HepG2 (cell line): ENCODE data around the gene SFRP4. TPM values are rescaled to one million over a fixed set of nuclear protein-coding genes. Genes with fewer than 3 reads are reported as not detected.

Experiments
- CEBPB ChIP-seq: IDR thresholded peaks from 2 replicates; pipeline ENCODE4 v1.6.1; 2011; ENCODE audit warnings: low read depth, low read length, improper control_type of control experiment, borderline replicate concordance
- FOXM1 ChIP-seq: sonication (generic); formaldehyde crosslinking; IDR thresholded peaks from 2 replicates; pipeline ENCODE4 v1.5.0; 2020; ENCODE audit warnings: missing genetic modification reagents
- GMEB1 ChIP-seq: sonication (generic); formaldehyde crosslinking; IDR thresholded peaks from 2 replicates; pipeline ENCODE4 v1.5.1; 2020; ENCODE audit warnings: missing genetic modification reagents, mild to moderate bottlenecking, borderline replicate concordance
- HINFP ChIP-seq: sonication (generic); formaldehyde crosslinking; IDR thresholded peaks from 2 replicates; pipeline ENCODE4 v1.4.0; 2020; ENCODE audit warnings: low read depth, mild to moderate bottlenecking, missing genetic modification reagents
- HNRNPUL1 ChIP-seq: fragments of 200-400 bp; formaldehyde crosslinking; IDR thresholded peaks from 2 replicates; pipeline ENCODE4 v1.6.1; 2017; ENCODE audit warnings: low read depth, mild to moderate bottlenecking, low read length, moderate library complexity
- TBL1XR1 ChIP-seq: fragments of 150-350 bp; IDR thresholded peaks from 2 replicates; pipeline ENCODE4 v1.6.1; 2014; ENCODE audit warnings: borderline replicate concordance, low read length; ENCODE audit not compliant: partially characterized antibody
- ZNF264 ChIP-seq: sonication (generic); formaldehyde crosslinking; IDR thresholded peaks from 2 replicates; pipeline ENCODE4 v1.4.0; 2020; ENCODE audit warnings: missing genetic modification reagents
- ZNF839 ChIP-seq: sonication (generic); formaldehyde crosslinking; IDR thresholded peaks from 2 replicates; pipeline ENCODE4 v1.4.0; 2020; ENCODE audit warnings: missing genetic modification reagents, mild to moderate bottlenecking, borderline replicate concordance
- polyA plus RNA-seq, 8 experiments: library from polyadenylated mRNA; depleted of rRNA in 3 of 8; stranded (reverse) in 7 of 8; unstranded in 1 of 8; fragments of >200 nt; fragmentation: Illumina TruSeq in 4 of 8; extraction: Trizol in 4 of 8; gene quantifications; 2 replicates each; pipeline versions ENCODE4 v1.2.1 to v1.2.3, GENCODE V29; 2011 to 2016; ENCODE audit warnings: low read depth in 4 of 8, missing spikeins in 1 of 8, mixed read lengths in 1 of 8; ENCODE audit not compliant: insufficient read depth in 1 of 8
- total RNA-seq, 5 experiments: library from RNA; depleted of rRNA; stranded (reverse); fragments of >200 nt; fragmentation: Illumina TruSeq; extraction: Trizol; gene quantifications; 2 replicates each; pipeline ENCODE4 v1.2.3, GENCODE V29; 2016; ENCODE audit warnings: low read depth in 1 of 5
- TF ChIP-seq, protein P1 (sequence below): sonication (generic); formaldehyde crosslinking; IDR thresholded peaks from 2 replicates; pipeline ENCODE4 v1.5.1; 2020; ENCODE audit warnings: mild to moderate bottlenecking, missing genetic modification reagents, moderate library complexity
- TF ChIP-seq, protein P2 (sequence below): sonication (generic); formaldehyde crosslinking; IDR thresholded peaks from 2 replicates; pipeline ENCODE4 v1.8.1; 2023; ENCODE audit warnings: mild to moderate bottlenecking, moderate library complexity, missing genetic modification reagents

The SFRP4 gene
- total and polyA plus RNA-seq, 2 of the 13 experiments (the other 11 are each of a cell fraction or from before 2014, with no cell fraction given), result 0.96 to 1.8 TPM

GRCh38 chr7:37916017-37916672, 472 bp downstream of the SFRP4 start (continued):
- TF ChIP-seq HINFP (CRISPR knock-in tag), result no peak; the same call in 1 of the 2 replicates
- TF ChIP-seq, protein P1, sequence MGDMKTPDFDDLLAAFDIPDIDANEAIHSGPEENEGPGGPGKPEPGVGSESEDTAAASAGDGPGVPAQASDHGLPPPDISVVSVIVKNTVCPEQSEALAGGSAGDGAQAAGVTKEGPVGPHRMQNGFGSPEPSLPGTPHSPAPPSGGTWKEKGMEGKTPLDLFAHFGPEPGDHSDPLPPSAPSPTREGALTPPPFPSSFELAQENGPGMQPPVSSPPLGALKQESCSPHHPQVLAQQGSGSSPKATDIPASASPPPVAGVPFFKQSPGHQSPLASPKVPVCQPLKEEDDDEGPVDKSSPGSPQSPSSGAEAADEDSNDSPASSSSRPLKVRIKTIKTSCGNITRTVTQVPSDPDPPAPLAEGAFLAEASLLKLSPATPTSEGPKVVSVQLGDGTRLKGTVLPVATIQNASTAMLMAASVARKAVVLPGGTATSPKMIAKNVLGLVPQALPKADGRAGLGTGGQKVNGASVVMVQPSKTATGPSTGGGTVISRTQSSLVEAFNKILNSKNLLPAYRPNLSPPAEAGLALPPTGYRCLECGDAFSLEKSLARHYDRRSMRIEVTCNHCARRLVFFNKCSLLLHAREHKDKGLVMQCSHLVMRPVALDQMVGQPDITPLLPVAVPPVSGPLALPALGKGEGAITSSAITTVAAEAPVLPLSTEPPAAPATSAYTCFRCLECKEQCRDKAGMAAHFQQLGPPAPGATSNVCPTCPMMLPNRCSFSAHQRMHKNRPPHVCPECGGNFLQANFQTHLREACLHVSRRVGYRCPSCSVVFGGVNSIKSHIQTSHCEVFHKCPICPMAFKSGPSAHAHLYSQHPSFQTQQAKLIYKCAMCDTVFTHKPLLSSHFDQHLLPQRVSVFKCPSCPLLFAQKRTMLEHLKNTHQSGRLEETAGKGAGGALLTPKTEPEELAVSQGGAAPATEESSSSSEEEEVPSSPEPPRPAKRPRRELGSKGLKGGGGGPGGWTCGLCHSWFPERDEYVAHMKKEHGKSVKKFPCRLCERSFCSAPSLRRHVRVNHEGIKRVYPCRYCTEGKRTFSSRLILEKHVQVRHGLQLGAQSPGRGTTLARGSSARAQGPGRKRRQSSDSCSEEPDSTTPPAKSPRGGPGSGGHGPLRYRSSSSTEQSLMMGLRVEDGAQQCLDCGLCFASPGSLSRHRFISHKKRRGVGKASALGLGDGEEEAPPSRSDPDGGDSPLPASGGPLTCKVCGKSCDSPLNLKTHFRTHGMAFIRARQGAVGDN (CRISPR knock-in tag), result peak; percentile 93
- TF ChIP-seq HNRNPUL1, result no peak
- peak; percentile 77; the same call in 1 of the 2 replicates for TF ChIP-seq ZNF839 (CRISPR knock-in tag)
- TF ChIP-seq GMEB1 (CRISPR knock-in tag), result peak; percentile 17; the same call in 1 of the 2 replicates
- no peak for TF ChIP-seq TBL1XR1
- TF ChIP-seq, protein P2, sequence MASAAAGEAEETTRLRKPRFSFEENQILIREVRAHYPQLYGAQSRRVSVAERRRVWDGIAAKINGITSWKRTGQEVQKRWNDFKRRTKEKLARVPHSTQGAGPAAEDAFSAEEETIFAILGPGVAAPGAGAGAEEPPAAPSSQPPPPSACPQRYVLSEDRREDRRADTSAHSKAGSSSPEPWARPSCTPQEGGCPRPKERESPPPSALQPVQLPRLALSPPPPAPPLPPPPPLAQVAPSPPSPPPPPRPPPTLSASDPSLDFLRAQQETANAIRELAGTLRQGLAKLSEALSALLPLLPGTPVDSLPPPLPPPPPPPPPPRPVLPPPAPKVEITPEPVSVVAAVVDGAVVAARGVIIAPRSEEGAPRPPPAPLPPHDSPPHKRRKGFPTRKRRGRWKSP, result peak; percentile 86; the same call in 1 of the 2 replicates
- TF ChIP-seq FOXM1, result 0 out of 2 replicates have a peak, but pooled peaks have one; percentile 50
- no peak for TF ChIP-seq ZNF264
- TF ChIP-seq CEBPB, result no peak
